Mesenchymal stem cell (in vitro differentiated cells and primary cell): Measurements from ENCODE around the gene LAIR1.

Experiments
- DNase-seq: peaks from one replicate; pipeline ENCODE4 v3.0.0-alpha.2; 2013
- H2AFZ ChIP-seq: one replicate; pipeline ENCODE4 v1.6.1; 2013; ENCODE audit warnings: low read depth, mild to moderate bottlenecking, control low read depth, inconsistent platforms, low read length, moderate library complexity
- H2AK5ac ChIP-seq: 2 replicates; pipeline ENCODE4 v1.6.1; 2013; ENCODE audit warnings: low read length, moderate library complexity, mild to moderate bottlenecking, inconsistent platforms; ENCODE audit not compliant: severe bottlenecking
- H2BK120ac ChIP-seq: one replicate; pipeline ENCODE4 v1.6.1; 2013; ENCODE audit warnings: low read depth, mild to moderate bottlenecking, inconsistent platforms, low read length, moderate library complexity
- H2BK12ac ChIP-seq, 2 experiments: one replicate each; pipeline ENCODE4 v1.6.1; 2013; ENCODE audit warnings: inconsistent platforms in 2 of 2, low read length in 2 of 2, mild to moderate bottlenecking in 2 of 2, moderate library complexity in 2 of 2, control low read depth in 1 of 2
- H2BK15ac ChIP-seq: one replicate; pipeline ENCODE4 v1.6.1; 2013; ENCODE audit warnings: mild to moderate bottlenecking, low read depth, inconsistent platforms; ENCODE audit not compliant: poor library complexity, severe bottlenecking
- H2BK5ac ChIP-seq: 2 replicates; pipeline ENCODE4 v1.6.1; 2013; ENCODE audit warnings: low read depth, mild to moderate bottlenecking, low read length, control low read depth, inconsistent platforms; ENCODE audit not compliant: poor library complexity, severe bottlenecking
- H3K14ac ChIP-seq, 2 experiments: one replicate each; pipeline ENCODE4 v1.6.1; 2013; ENCODE audit warnings: inconsistent platforms in 2 of 2, low read length in 2 of 2, control low read depth in 1 of 2, mild to moderate bottlenecking in 1 of 2, moderate library complexity in 1 of 2
- H3K18ac ChIP-seq, 2 experiments: one replicate each; pipeline ENCODE4 v1.6.1; 2013; ENCODE audit warnings: inconsistent platforms in 2 of 2, low read length in 2 of 2, control low read depth in 1 of 2, low read depth in 1 of 2, mild to moderate bottlenecking in 1 of 2
- H3K23ac ChIP-seq, 2 experiments: one replicate each; pipeline ENCODE4 v1.6.1; 2013; ENCODE audit warnings: inconsistent platforms in 2 of 2, low read length in 2 of 2, mild to moderate bottlenecking in 2 of 2, moderate library complexity in 2 of 2, control low read depth in 1 of 2
- H3K27ac ChIP-seq: 2 replicates; pipeline ENCODE4 v1.5.1; 2013; ENCODE audit warnings: mild to moderate bottlenecking, moderate library complexity, low read length, control low read depth, inconsistent platforms; ENCODE audit not compliant: poor library complexity, severe bottlenecking
- H3K27me3 ChIP-seq, 2 experiments: 2 replicates each; pipeline versions ENCODE4 v1.6.1 to v1.7.0; 2013; ENCODE audit warnings: low read length in 2 of 2, mild to moderate bottlenecking in 2 of 2, moderate library complexity in 2 of 2, control low read depth in 1 of 2, inconsistent platforms in 1 of 2; ENCODE audit not compliant: control insufficient read depth in 1 of 2, insufficient read depth in 1 of 2
- H3K36me3 ChIP-seq, 2 experiments: 2 replicates each; pipeline versions ENCODE4 v1.6.1 to v1.7.0; 2013; ENCODE audit warnings: low read length in 2 of 2, control low read depth in 1 of 2, inconsistent platforms in 1 of 2, low read depth in 1 of 2, mild to moderate bottlenecking in 1 of 2; ENCODE audit not compliant: insufficient read depth in 2 of 2, control insufficient read depth in 1 of 2
- H3K4ac ChIP-seq, 2 experiments: one replicate each; pipeline ENCODE4 v1.6.1; 2013; ENCODE audit warnings: inconsistent platforms in 2 of 2, low read length in 2 of 2, mild to moderate bottlenecking in 2 of 2, moderate library complexity in 2 of 2, control low read depth in 1 of 2, low read depth in 1 of 2
- H3K4me1 ChIP-seq: 2 replicates; pipeline ENCODE4 v1.6.1; 2013; ENCODE audit warnings: low read depth, low read length, control low read depth; ENCODE audit not compliant: control insufficient read depth, insufficient read depth
- H3K4me2 ChIP-seq: 2 replicates; pipeline ENCODE4 v1.6.1; 2013; ENCODE audit warnings: low read length, mild to moderate bottlenecking, inconsistent platforms; ENCODE audit not compliant: poor library complexity, severe bottlenecking
- H3K4me3 ChIP-seq, 2 experiments: 2 replicates each; pipeline versions ENCODE4 v1.5.1 to v1.7.0; 2013; ENCODE audit warnings: low read length in 2 of 2, mild to moderate bottlenecking in 2 of 2, control low read depth in 1 of 2, low read depth in 1 of 2; ENCODE audit not compliant: insufficient read depth in 1 of 2
- H3K79me1 ChIP-seq: replicated peaks from 2 replicates; pipeline ENCODE4 v1.6.1; 2013; ENCODE audit warnings: mild to moderate bottlenecking, control low read depth, low read length, inconsistent platforms; ENCODE audit not compliant: poor library complexity, severe bottlenecking
- H3K9ac ChIP-seq: 2 replicates; pipeline ENCODE4 v1.7.0; 2013; ENCODE audit warnings: mild to moderate bottlenecking, low read length, moderate library complexity
- H3K9me3 ChIP-seq: 2 replicates; pipeline ENCODE4 v1.7.0; 2013; ENCODE audit warnings: mild to moderate bottlenecking, low read length; ENCODE audit not compliant: control insufficient read depth
- H4K8ac ChIP-seq: one replicate; pipeline ENCODE4 v1.6.1; 2013; ENCODE audit warnings: inconsistent platforms, mild to moderate bottlenecking, low read length, moderate library complexity
- H4K91ac ChIP-seq: one replicate; pipeline ENCODE4 v1.6.1; 2013; ENCODE audit warnings: mild to moderate bottlenecking, low read length, inconsistent platforms
- WGBS: methylation state at CpG from one replicate; pipeline ENCODE4 v1.1.7; 2013; ENCODE audit warnings: mixed read lengths; 5-methylcytosine and 5-hydroxymethylcytosine counted together

LAIR1 gene

DNA sequence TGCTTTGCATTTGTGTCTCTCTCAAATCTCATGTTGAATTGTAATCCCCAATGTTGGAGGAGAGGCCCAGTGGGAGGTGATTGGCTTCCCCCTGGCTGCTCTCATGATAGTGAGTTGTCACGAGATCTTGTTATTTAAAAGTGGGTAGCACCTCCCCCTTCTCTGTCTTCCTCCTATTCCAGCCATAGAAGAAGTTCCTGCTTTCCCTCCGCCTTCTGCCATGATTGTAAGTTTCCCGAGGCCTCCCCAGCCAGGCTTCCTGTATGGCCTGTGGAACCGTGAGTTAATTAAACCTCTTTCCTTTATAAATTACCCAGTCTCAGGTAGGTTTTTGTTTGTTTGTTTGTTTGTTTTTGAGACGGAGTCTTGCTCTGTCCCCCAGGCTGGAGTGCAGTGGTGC lies 29.6 kb downstream of the LAIR1 start:
- H4K8ac ChIP-seq: no peak overlapping the region
- no peak overlapping the region for H2BK120ac ChIP-seq
- no peaks in the 10 kb centered on the region for H3K79me1 ChIP-seq
- 44% methylated on average over 2 of the region's 5 CpGs for WGBS
- no peaks in the 10 kb centered on the region for H3K36me3 ChIP-seq
- H3K9ac ChIP-seq: no peak overlapping the region
- no peak overlapping the region for H2AFZ ChIP-seq
- H3K14ac ChIP-seq: no peak overlapping the region
- no peak overlapping the region for H3K23ac ChIP-seq
- no peaks in the 10 kb centered on the region for H3K4me1 ChIP-seq
- H3K27ac ChIP-seq: no peak overlapping the region
- no peak overlapping the region for H3K18ac ChIP-seq
- H4K91ac ChIP-seq: no peak overlapping the region
- peaks cover 0 to 13% of the 10 kb centered on the region in 2 experiments for H3K27me3 ChIP-seq
- H3K4me2 ChIP-seq: no peak overlapping the region
- H3K9me3 ChIP-seq: no peaks in the 10 kb centered on the region
- H3K4ac ChIP-seq: no peak overlapping the region
- no peak overlapping the region for H2BK12ac ChIP-seq
- no peak overlapping the region for H3K4me3 ChIP-seq
- no peak overlapping the region for H2BK15ac ChIP-seq
- DNase-seq: no peak
- no peak overlapping the region for H2BK5ac ChIP-seq
- H2AK5ac ChIP-seq: no peak overlapping the region

DNA sequence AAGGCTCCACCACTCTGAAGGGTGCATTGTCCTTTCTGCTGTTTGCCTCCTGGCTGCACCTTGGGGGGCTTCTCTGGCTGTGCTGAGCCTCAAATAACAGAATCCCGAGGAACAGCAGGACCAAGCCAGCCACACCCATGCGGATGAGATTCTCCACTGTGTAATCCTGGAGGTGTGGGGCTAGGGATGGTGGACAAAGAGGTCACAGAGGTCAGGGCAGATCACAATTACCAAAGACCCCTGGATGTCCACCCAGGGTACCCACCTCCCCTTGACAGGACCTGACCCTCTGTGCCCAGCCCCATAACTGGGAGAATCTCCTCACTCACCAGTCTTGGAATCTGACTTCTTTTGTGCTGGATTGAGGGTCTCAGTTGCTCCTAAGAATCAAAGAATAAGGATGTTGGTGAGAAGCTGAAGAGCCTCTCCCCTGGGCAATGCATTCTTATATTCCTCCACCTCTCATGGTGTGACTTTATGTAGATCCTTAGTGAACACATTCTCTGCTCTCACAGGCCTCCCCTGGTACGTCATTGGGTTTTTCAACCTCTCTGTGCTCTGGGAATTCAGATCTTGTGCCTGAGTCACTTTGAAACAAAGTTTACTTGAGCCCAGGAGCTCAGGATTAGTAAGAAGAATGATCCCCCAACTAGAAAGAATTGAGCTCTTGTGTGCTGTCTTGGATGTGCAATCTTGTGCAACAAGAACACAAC lies 31.0 kb downstream of the LAIR1 start:
- Histone ChIP-seq H3K27me3 (peaks cover 0 to 8% of the 10 kb centered on the region in 2 experiments), H3K4me1 (no peaks in the 10 kb centered on the region), H2AFZ (no peak overlapping the region), H3K14ac (no peak overlapping the region), H3K27ac (no peak overlapping the region), H2BK15ac (no peak overlapping the region), H4K8ac (no peak overlapping the region), H2BK5ac (no peak overlapping the region), H3K23ac (no peak overlapping the region), H3K4me2 (no peak overlapping the region), H3K36me3 (no peaks in the 10 kb centered on the region), H3K4me3 (no peak overlapping the region), H4K91ac (no peak overlapping the region), H3K79me1 (no peaks in the 10 kb centered on the region), H2AK5ac (no peak overlapping the region), H3K18ac (no peak overlapping the region), H2BK120ac (no peak overlapping the region), H3K4ac (no peak overlapping the region), H2BK12ac (no peak overlapping the region), H3K9ac (no peak overlapping the region), H3K9me3 (no peaks in the 10 kb centered on the region)
- no peak for DNase-seq
- 70% methylated on average over 2 of the region's 3 CpGs for WGBS

DNA sequence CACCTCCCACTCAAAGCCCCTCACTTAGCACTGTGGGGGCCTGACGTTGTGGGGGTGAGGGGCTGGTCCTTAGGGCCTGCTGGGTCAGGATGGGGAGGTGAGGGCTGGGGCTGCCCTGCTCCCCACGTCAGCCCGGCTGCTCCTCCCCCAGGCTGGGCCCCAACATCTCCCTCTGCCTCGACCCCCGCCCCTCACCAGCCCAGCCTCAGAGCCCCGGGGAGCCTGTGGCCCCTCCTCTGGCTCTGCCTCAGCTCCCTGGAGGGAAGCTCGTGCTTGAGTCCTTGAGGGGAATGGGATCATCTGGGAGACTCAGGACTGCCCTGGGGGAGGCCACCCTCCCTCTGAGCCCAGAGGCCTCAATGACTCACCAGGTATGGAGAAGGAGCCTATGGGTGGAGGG lies 32.6 kb downstream of the LAIR1 start:
- WGBS: 60% methylated on average over 4 of the region's 7 CpGs
- H4K91ac ChIP-seq: no peak overlapping the region

DNA sequence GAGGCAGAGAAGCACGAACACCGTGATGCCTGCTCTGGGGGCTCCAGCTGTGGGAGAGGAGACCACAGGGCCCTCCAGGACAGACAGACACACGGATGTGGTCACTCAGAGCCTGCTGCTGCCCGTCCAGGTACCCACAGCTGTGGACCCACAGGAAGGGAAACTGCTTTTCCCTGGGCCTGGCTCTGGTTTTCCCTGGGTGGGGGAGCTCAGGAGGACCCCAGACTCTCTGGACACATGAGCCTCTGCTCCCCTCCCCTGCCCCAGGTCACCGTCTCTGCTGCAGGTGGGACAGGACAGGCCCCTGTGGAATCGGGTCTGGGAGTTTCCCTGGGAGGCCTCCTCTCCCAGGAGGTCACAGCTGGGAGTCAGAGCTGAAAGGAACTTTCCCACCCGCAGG lies 33.1 kb downstream of the LAIR1 start:
- Histone ChIP-seq H2BK15ac (no peak overlapping the region), H3K27ac (no peak overlapping the region)

More for the DNA sequence above, 32.6 kb downstream of the LAIR1 start:
- Histone ChIP-seq H2AK5ac (no peak overlapping the region), H3K27me3 (peaks cover 0 to 13% of the 10 kb centered on the region in 2 experiments), H2BK120ac (no peak overlapping the region), H3K4me1 (no peaks in the 10 kb centered on the region), H3K79me1 (no peaks in the 10 kb centered on the region), H3K4ac (no peak overlapping the region), H2BK5ac (no peak overlapping the region), H3K14ac (no peak overlapping the region), H2BK15ac (no peak overlapping the region), H2AFZ (no peak overlapping the region), H3K23ac (no peak overlapping the region), H3K9me3 (no peaks in the 10 kb centered on the region), H3K36me3 (no peaks in the 10 kb centered on the region), H3K27ac (no peak overlapping the region), H3K18ac (no peak overlapping the region), H2BK12ac (no peak overlapping the region), H3K4me2 (no peak overlapping the region), H4K8ac (no peak overlapping the region), H3K4me3 (no peak overlapping the region), H3K9ac (no peak overlapping the region)
- no peak for DNase-seq

More for the DNA sequence above, 33.1 kb downstream of the LAIR1 start:
- Histone ChIP-seq H3K14ac (no peak overlapping the region), H2BK12ac (no peak overlapping the region), H4K91ac (no peak overlapping the region), H2BK5ac (no peak overlapping the region), H3K4me3 (no peak overlapping the region), H3K23ac (no peak overlapping the region), H3K36me3 (no peaks in the 10 kb centered on the region), H2AK5ac (no peak overlapping the region), H3K9me3 (no peaks in the 10 kb centered on the region), H3K79me1 (no peaks in the 10 kb centered on the region), H3K4me2 (no peak overlapping the region), H3K4me1 (no peaks in the 10 kb centered on the region), H3K4ac (no peak overlapping the region), H3K9ac (no peak overlapping the region), H3K27me3 (peaks cover 0 to 13% of the 10 kb centered on the region in 2 experiments), H2AFZ (no peak overlapping the region), H4K8ac (no peak overlapping the region), H3K18ac (no peak overlapping the region), H2BK120ac (no peak overlapping the region)
- DNase-seq: no peak
- 71% methylated on average over 6 of the region's 7 CpGs for WGBS
